ENCODE data around the gene CRP. TPM values are rescaled to one million over a fixed set of nuclear protein-coding genes. Genes with fewer than 3 reads are reported as not detected.

CRP gene
- total RNA-seq, 1 experiment from 2014 or later: 0.68 TPM

- TF ChIP-seq KAT7 (CRISPR knock-in tag; IDR thresholded peaks at IDR 0.05; ENCODE audit: borderline replicate concordance) (no peak), USF2 (CRISPR knock-in tag; IDR thresholded peaks at IDR 0.05) (no peak), PRRX2 (CRISPR knock-in tag; IDR thresholded peaks at IDR 0.05) (no peak), ZNF671 (CRISPR knock-in tag; IDR thresholded peaks at IDR 0.05) (no peak), NFATC4 (CRISPR knock-in tag; IDR thresholded peaks at IDR 0.05) (no peak), ATF3 (CRISPR knock-in tag; conservative IDR thresholded peaks at IDR 0.05) (no peak), EMX1 (CRISPR knock-in tag; IDR thresholded peaks at IDR 0.05) (no peak), RORB (CRISPR knock-in tag; IDR thresholded peaks at IDR 0.05) (no peak), ARID4B (CRISPR knock-in tag; IDR thresholded peaks at IDR 0.05; ENCODE audit: borderline replicate concordance) (no peak), ZNF416 (CRISPR knock-in tag; IDR thresholded peaks at IDR 0.05) (no peak)
- no peaks in the 10 kb centered on the region for H3K27me3 Mint-ChIP-seq (ENCODE audit: low read depth)
- ATAC-seq (no peak), DNase-seq (ENCODE audit: low spot score) (no peak)
- CTCF ChIA-PET: interaction anchor here (1.3 to 1.4 kb wide), 3 partner anchors 12 to 112 kb away, joined by 3 to 6 read pairs (median 5); partner anchors contain the start of genes APCS and CRP
- no peak overlapping the region for H3K27ac Mint-ChIP-seq
- H3K9me3 Mint-ChIP-seq: no peaks in the 10 kb centered on the region
- peaks cover 3% of the 10 kb centered on the region; the same call in 1 of the 2 replicates for H3K4me1 Mint-ChIP-seq
- no peaks in the 10 kb centered on the region for H3K36me3 Mint-ChIP-seq
- POLR2A ChIA-PET: no interaction called here
- no peak overlapping the region for H3K4me3 Mint-ChIP-seq
Observed at GRCh38 chr1:159699653-159700052, 14.7 kb downstream of the CRP start.

- Mint-ChIP-seq H3K27ac (no peak overlapping the region), H3K9me3 (no peaks in the 10 kb centered on the region), H3K36me3 (no peaks in the 10 kb centered on the region), H3K4me3 (no peak overlapping the region), H3K4me1 (peaks cover 3% of the 10 kb centered on the region; the same call in 1 of the 2 replicates), H3K27me3 (ENCODE audit: low read depth) (no peaks in the 10 kb centered on the region)
- ATAC-seq: no peak
- no peak for DNase-seq (ENCODE audit: low spot score)
- ChIA-PET CTCF (no interaction called here), POLR2A (no interaction called here)
- no peak for TF ChIP-seq ZNF423 (CRISPR knock-in tag; IDR thresholded peaks at IDR 0.05)
- TF ChIP-seq ZNF263 (CRISPR knock-in tag; IDR thresholded peaks at IDR 0.05; ENCODE audit: low read depth): no peak
- no peak for TF ChIP-seq MLX (CRISPR knock-in tag; IDR thresholded peaks at IDR 0.05)
- TF ChIP-seq ZNF396 (CRISPR knock-in tag; IDR thresholded peaks at IDR 0.05; ENCODE audit: borderline replicate concordance): no peak
- TF ChIP-seq ZNF138 (CRISPR knock-in tag; conservative IDR thresholded peaks at IDR 0.05): no peak
- no peak for TF ChIP-seq NFE2L1 (CRISPR knock-in tag; IDR thresholded peaks at IDR 0.05)
- no peak for TF ChIP-seq E2F1 (CRISPR knock-in tag; IDR thresholded peaks at IDR 0.05)
- TF ChIP-seq JAZF1 (CRISPR knock-in tag; IDR thresholded peaks at IDR 0.05): no peak
- no peak for TF ChIP-seq SMAD4 (CRISPR knock-in tag; IDR thresholded peaks at IDR 0.05)
- no peak for TF ChIP-seq TEAD1 (CRISPR knock-in tag; IDR thresholded peaks at IDR 0.05)
Observed at GRCh38 chr1:159699246-159699645, 15.1 kb downstream of the CRP start.
